Suprapubic skin (tissue), 3 donors: ENCODE measurements around the gene PET100.

Source experiments
- CTCF ChIP-seq, 2 donors: fragments of 200-600 bp in 1 of 2; fragments of 450-650 bp in 1 of 2; sonication (generic) in 1 of 2; IDR thresholded peaks; one replicate each; pipeline ENCODE4 v1.5.1; 2016 to 2019; ENCODE audit warnings: antibody characterized with exemption in 2 of 2, mild to moderate bottlenecking in 1 of 2, moderate library complexity in 1 of 2
- POLR2AphosphoS5 ChIP-seq, 3 donors: sonication (generic); formaldehyde crosslinking; IDR thresholded peaks; one replicate each; pipeline ENCODE4 v1.6.1; 2017; ENCODE audit warnings: antibody characterized with exemption in 3 of 3

- TF ChIP-seq CTCF (IDR thresholded peaks at IDR 0.05) (no peak), POLR2AphosphoS5 (IDR thresholded peaks at IDR 0.05) (no peak)
Measured at GRCh38 chr19:7663706-7664105, 34.1 kb downstream of the PET100 start.
